Gastroesophageal sphincter (tissue), 4 donors: Measurements from ENCODE around the gene ZBED2. TPM values are rescaled to one million over a fixed set of nuclear protein-coding genes. Genes with fewer than 3 reads are reported as not detected.
"Not testable (repeated sequence)": the region's sequence is repeated elsewhere in the genome, so short reads cannot be mapped to it uniquely, and the experiment has no call there.

Source experiments
- ATAC-seq: fragments of 150-250 bp; one replicate; pipeline ENCODE4 v1.9.1; 2016; ENCODE audit warnings: mild to moderate bottlenecking, moderate library complexity
- H3K27ac ChIP-seq, 4 donors: fragments of 200-600 bp; sonication (generic) in 3 of 4; 1 replicate in 3 of 4; 2 replicates in 1 of 4; pipeline ENCODE4 v1.5.1; 2016 to 2019
- H3K27me3 ChIP-seq: fragments of 200-600 bp; sonication (generic); one replicate; pipeline ENCODE4 v1.5.1; 2019
- H3K36me3 ChIP-seq, 2 donors: fragments of 200-600 bp; sonication (generic); one replicate each; pipeline ENCODE4 v1.5.1; 2019; ENCODE audit warnings: control low read depth in 1 of 2
- H3K4me1 ChIP-seq, 3 donors: fragments of 200-600 bp; sonication (generic); 1 replicate in 2 of 3; 2 replicates in 1 of 3; pipeline ENCODE4 v1.5.1; 2016 to 2019; ENCODE audit warnings: control low read depth in 2 of 3
- H3K4me3 ChIP-seq, 2 donors: fragments of 200-600 bp; sonication (generic); one replicate each; pipeline ENCODE4 v1.5.1; 2019; ENCODE audit warnings: mild to moderate bottlenecking in 1 of 2, moderate library complexity in 1 of 2
- H3K9me3 ChIP-seq, 3 donors: fragments of 200-600 bp; sonication (generic); one replicate each; pipeline ENCODE4 v1.5.1; 2017 to 2019; ENCODE audit warnings: control low read depth in 2 of 3
- EP300 ChIP-seq: sonication (generic); formaldehyde crosslinking; IDR thresholded peaks from one replicate; pipeline ENCODE4 v1.6.1; 2017; ENCODE audit warnings: antibody characterized with exemption, mild to moderate bottlenecking
- POLR2A ChIP-seq, 2 donors: fragments of 450-650 bp; IDR thresholded peaks; one replicate each; pipeline ENCODE4 v1.6.1; 2017; ENCODE audit warnings: antibody characterized with exemption in 2 of 2, mild to moderate bottlenecking in 2 of 2, moderate library complexity in 1 of 2
- POLR2AphosphoS5 ChIP-seq: sonication (generic); formaldehyde crosslinking; IDR thresholded peaks from one replicate; pipeline ENCODE4 v1.6.1; 2017; ENCODE audit warnings: antibody characterized with exemption
- WGBS, 2 donors: methylation state at CpG; one replicate each; pipeline ENCODE4 v1.1.5; 2018; ENCODE audit warnings: low coverage in 1 of 2; 5-methylcytosine and 5-hydroxymethylcytosine counted together
- total RNA-seq, 4 donors: library from RNA; depleted of rRNA; stranded (reverse); fragments of >200 nt; gene quantifications; one replicate each; pipeline ENCODE4 v1.1.0, GENCODE V29; 2016
- TF ChIP-seq, protein P1 (sequence below), 4 experiments: fragments of 200-600 bp in 2 of 4; fragments of 450-650 bp in 2 of 4; sonication (generic) in 1 of 4; IDR thresholded peaks; one replicate each; pipeline ENCODE4 v1.5.1; 2017 to 2019; ENCODE audit warnings: antibody characterized with exemption in 4 of 4, mild to moderate bottlenecking in 2 of 4, moderate library complexity in 2 of 4

Gene ZBED2
- total RNA-seq, 4 donors from 2014 or later = 0.20 TPM; not detected in 3

DNA sequence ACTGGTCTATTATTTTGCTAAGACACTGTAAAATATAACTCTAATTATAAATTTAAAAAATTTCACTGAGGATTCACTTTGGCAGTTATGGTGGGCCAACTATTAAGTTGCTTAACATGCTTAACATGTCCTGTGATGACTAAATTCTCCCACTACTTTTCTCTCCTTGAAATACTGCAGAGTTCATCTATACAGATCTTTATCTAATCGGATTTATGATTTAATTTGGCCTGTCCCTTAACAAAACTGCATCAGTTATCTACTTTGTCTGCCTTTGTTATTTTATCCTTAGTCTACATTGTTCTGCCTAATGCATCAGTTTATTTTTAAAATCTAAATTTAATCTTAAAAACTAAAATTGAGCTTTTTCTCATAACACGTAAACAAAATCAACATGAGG is 26.8 kb downstream of the ZBED2 start:
- no peak for TF ChIP-seq POLR2A (IDR thresholded peaks at IDR 0.05)
- no peak for TF ChIP-seq EP300
- TF ChIP-seq, protein P1, sequence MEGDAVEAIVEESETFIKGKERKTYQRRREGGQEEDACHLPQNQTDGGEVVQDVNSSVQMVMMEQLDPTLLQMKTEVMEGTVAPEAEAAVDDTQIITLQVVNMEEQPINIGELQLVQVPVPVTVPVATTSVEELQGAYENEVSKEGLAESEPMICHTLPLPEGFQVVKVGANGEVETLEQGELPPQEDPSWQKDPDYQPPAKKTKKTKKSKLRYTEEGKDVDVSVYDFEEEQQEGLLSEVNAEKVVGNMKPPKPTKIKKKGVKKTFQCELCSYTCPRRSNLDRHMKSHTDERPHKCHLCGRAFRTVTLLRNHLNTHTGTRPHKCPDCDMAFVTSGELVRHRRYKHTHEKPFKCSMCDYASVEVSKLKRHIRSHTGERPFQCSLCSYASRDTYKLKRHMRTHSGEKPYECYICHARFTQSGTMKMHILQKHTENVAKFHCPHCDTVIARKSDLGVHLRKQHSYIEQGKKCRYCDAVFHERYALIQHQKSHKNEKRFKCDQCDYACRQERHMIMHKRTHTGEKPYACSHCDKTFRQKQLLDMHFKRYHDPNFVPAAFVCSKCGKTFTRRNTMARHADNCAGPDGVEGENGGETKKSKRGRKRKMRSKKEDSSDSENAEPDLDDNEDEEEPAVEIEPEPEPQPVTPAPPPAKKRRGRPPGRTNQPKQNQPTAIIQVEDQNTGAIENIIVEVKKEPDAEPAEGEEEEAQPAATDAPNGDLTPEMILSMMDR (IDR thresholded peaks at IDR 0.05) = no peak
- no peak for TF ChIP-seq POLR2AphosphoS5
- Histone ChIP-seq H3K36me3 (no peaks in the 10 kb centered on the region), H3K9me3 (no peaks in the 10 kb centered on the region), H3K27ac (no peak overlapping the region), H3K4me3 (no peak overlapping the region), H3K4me1 (no peaks in the 10 kb centered on the region), H3K27me3 (no peaks in the 10 kb centered on the region)
- 80 to 94% methylated on average over 2 of the region's 2 CpGs for WGBS, 2 donors
- no peak for ATAC-seq

DNA sequence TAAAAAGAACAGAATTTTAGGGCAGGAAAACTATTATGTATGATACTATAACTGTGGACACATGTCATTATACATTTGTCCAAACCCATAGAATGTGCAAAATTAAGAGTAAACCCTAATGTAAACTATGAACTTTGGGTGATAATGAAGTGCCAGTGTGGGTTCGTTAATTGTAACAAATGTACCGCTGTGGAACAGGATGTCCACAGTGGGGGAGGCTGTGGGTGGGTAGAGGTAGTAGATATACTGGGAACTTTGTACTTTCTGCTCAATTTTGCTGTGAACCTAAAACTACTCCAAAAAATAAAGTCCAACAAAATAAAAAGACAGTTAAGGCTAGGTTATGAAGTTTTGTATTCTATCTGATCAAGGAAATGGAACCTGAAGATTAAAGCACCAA is 28.3 kb downstream of the ZBED2 start:
- no peak for TF ChIP-seq EP300
- no peak for TF ChIP-seq POLR2AphosphoS5
- TF ChIP-seq, protein P1 (IDR thresholded peaks at IDR 0.05) = no peak
- TF ChIP-seq POLR2A (IDR thresholded peaks at IDR 0.05) = no peak
- Histone ChIP-seq H3K9me3 (no peaks in the 10 kb centered on the region), H3K27ac (no peak overlapping the region), H3K4me1 (no peaks in the 10 kb centered on the region), H3K27me3 (no peaks in the 10 kb centered on the region), H3K36me3 (no peaks in the 10 kb centered on the region), H3K4me3 (no peak overlapping the region)
- no peak for ATAC-seq
- 38 to 90% methylated on average over 2 of the region's 2 CpGs for WGBS, 2 donors

DNA sequence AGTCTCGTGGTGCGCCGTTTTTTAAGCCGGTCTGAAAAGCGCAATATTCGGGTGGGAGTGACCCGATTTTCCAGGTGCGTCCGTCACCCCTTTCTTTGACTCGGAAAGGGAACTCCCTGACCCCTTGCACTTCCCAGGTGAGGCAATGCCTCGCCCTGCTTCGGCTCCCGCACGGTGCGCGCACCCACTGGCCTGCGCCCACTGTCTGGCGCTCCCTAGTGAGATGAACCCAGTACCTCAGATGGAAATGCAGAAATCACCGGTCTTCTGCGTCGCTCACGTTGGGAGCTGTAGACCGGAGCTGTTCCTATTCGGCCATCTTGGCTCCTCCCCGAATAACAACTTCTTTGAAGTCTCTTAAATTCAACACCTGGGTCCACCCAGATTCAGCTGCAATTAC is 33.2 kb downstream of the ZBED2 start:
- H3K9me3 ChIP-seq, H3K36me3 ChIP-seq, H3K4me3 ChIP-seq, H3K27ac ChIP-seq, H3K4me1 ChIP-seq, ATAC-seq, H3K27me3 ChIP-seq: not testable (repeated sequence)
- 95% methylated on average over 8 of the region's 25 CpGs; no CpG with 5 or more reads in 1 of the 2 donors for WGBS, 2 donors

DNA sequence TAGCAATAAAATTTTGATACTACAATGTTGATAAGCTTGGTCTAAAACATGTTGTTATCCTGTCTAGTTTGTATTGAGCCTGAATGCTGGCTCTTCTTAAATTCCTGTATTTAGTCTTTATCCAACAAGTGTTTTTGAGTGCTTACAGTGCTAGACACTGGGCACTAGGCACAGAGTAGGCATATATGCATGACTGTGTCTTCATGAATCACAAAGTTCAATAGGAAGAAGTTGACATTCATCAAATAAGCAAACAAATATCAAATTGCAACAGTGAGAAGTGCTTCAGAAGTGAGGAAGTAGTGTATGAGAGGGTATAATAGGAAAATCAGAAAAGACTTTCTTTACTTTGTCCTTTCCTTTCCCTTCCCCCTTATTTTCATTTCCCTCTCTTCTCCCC is 46.4 kb downstream of the ZBED2 start:
- no peak for ATAC-seq
- Histone ChIP-seq H3K4me1 (no peaks in the 10 kb centered on the region), H3K36me3 (no peaks in the 10 kb centered on the region), H3K9me3 (no peaks in the 10 kb centered on the region), H3K4me3 (no peak overlapping the region), H3K27ac (no peak overlapping the region), H3K27me3 (no peaks in the 10 kb centered on the region)
- TF ChIP-seq, protein P1 (IDR thresholded peaks at IDR 0.05) = no peak
- no peak for TF ChIP-seq POLR2AphosphoS5
- TF ChIP-seq EP300 = no peak
- TF ChIP-seq POLR2A (IDR thresholded peaks at IDR 0.05) = no peak

DNA sequence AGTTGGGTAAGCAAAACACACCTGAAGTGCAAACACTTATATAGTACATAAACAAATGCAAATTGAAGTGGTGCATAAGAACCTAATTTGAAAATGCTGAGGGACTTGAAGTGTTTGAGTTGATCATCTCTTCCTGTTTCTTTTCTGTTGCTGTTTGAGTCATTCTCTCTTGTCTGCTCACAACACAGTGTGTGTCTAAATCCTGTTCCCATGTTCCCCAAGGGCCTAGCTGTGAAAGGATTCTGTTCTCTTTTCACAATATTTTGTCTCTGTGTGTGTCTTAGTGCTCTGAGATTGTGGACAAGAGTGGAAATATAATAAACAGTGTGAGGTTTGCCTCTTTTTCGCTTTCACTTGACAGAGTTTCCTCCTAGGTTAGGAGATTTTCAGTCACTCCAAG is 47.1 kb downstream of the ZBED2 start:
- H3K27ac ChIP-seq = no peak overlapping the region
- H3K4me1 ChIP-seq = no peaks in the 10 kb centered on the region
- H3K36me3 ChIP-seq = no peaks in the 10 kb centered on the region
- ATAC-seq = no peak
- no peaks in the 10 kb centered on the region for H3K9me3 ChIP-seq
- H3K27me3 ChIP-seq = no peaks in the 10 kb centered on the region
- TF ChIP-seq, protein P1 (IDR thresholded peaks at IDR 0.05) = no peak
- TF ChIP-seq EP300 (no peak), POLR2AphosphoS5 (no peak), POLR2A (IDR thresholded peaks at IDR 0.05) (no peak)
- WGBS, 2 donors = 75 to 89% methylated on average over 1 of the region's 1 CpG
- no peak overlapping the region for H3K4me3 ChIP-seq

DNA sequence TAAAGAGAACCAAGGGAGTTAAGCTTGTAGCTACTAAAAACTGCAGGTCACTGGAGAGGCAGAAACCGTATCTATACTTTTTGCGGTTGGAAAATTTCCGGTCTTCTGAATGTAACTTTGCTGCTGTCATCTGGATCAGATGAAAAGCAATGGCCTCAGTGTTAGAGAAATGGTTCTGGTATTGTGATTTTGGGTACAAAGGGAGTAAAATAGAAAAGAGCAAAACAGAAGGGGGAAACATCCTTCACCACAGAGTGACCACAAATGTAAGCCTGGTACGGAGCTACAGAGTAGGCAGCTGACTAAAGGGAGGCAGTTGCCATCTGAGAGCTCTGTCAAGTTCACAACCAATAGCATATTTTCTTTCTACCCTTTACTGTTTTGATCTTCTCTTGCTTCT is 47.5 kb downstream of the ZBED2 start:
- Histone ChIP-seq H3K27me3 (no peaks in the 10 kb centered on the region), H3K4me1 (no peaks in the 10 kb centered on the region), H3K4me3 (no peak overlapping the region), H3K9me3 (no peaks in the 10 kb centered on the region), H3K36me3 (no peaks in the 10 kb centered on the region), H3K27ac (no peak overlapping the region)
- TF ChIP-seq POLR2AphosphoS5 = no peak
- no peak for TF ChIP-seq EP300
- TF ChIP-seq POLR2A (IDR thresholded peaks at IDR 0.05) = no peak
- TF ChIP-seq, protein P1 (IDR thresholded peaks at IDR 0.05) = no peak
- 72 to 95% methylated on average over 4 of the region's 4 CpGs for whole genome bisulfite sequencing, 2 donors
- ATAC-seq = no peak
